HG03565 (cell line): ENCODE results near the gene PWWP2A.

ENCODE experiments used
- ATAC-seq: cut with Tn5 transposase; IDR thresholded peaks from one replicate; pipeline ENCODE4 v1.9.1; 2021; ENCODE audit warnings: mild to moderate bottlenecking, moderate library complexity; ENCODE audit not compliant: unreplicated experiment

Gene PWWP2A

GRCh38 chr5:160133918-160134304 is 14.7 kb upstream of the PWWP2A start:
- ATAC-seq, result no peak

DNA sequence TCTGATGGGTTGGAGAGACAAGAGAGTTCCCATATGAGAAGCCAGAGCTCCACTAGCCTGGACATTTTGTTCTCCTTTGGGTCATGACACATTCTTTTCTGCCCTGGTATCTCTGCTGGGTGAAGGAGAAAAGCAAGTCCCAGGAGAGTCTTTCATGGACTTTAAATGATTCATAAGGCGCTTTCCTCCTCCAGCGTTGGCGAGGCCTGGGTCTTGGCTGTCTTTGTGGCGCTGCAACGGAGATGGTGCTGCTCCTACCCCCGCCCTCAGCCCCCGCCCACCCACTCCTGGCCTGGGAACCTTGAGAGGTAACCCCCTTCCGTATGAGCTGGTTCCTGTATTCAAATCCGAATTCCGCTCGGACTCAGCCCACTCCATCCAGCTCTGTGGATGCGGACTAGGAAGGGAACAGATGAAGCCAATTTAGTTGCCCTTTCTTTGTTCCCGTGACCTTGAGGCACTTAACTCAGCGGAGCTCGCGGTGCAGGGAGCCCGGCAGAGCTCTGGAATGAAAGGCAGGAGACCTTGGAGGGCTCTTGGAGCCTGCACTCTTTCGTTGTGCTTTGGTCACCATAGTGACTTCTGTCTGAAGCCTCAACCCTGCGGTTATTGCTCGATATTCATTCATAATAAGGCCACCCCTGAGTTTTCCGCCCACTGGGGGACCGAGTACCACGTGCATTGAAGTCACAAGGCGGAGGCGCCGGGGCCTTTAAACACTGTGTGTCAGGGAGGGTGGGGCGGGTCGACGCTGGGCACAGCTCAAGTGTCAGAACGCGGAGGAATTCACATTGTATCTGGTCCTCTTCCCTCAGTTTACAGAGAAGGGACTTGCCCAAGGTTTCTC is 14.0 kb upstream of the PWWP2A start:
- ATAC-seq, result no peak

GRCh38 chr5:160129841-160130240 is 10.6 kb upstream of the PWWP2A start:
- ATAC-seq, result no peak

DNA sequence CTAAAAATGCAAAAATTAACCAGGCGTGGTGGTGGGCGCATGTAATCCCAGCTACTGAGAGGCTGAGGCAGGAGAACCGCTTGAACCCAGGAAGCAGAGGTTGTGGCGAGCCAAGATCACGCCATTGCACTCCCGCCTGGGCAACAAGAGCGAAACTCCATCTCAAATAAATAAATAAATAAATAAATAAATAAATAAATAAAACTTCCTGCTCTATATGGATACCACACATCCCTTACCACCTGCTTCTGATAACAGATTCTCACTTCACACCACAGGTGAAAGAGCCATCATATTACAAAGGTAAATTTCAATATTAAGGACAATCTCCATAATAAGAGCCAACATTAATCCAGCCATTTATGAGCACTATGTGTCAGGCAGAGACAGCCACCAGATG is 9.4 kb upstream of the PWWP2A start:
- no peak for ATAC-seq

- no peak for ATAC-seq
Observed at GRCh38 chr5:160119905-160120266, 636 bp upstream of the PWWP2A start.

DNA sequence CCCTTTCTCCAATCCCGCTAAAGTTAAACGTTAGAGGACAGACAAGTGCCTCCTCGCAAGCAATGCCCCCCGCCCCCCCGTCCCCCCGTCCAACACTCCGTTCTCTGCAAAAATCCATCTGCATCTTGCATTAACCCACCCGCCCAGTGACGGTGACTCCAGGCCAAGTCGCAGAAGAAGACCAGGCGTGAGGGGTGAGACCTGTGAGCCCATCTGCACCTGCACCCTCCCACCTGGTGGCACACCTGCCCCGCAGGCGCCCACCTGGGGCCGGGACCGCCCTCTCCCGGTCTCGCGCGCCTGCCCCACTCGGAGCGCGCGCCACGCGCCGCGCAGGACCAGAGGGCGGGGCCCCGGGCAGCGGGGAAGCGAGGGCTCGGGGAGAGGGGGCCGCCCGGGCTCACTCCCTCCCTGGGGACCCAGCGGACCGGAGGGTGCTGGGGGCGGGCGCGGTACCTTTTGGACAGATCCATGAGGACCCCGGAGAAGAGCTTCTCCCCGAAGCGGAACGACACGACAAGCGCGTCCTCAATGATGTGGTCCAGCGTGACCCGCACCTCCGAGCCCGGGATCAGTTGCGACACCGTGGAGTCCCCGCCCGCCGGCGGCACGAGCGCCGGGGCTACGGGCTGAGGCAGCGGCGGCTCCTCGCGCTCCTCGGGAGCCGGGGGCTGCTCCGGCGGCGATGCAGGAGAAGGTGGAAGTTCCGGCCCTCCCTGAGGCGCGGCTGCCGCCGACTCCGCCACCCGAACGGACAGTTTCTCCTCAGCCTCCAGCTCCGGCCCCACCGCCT is 705 bp downstream of the PWWP2A start:
- ATAC-seq, result peak; percentile 10

GRCh38 chr5:160116991-160117390 is 2.3 kb downstream of the PWWP2A start:
- ATAC-seq, result no peak

DNA sequence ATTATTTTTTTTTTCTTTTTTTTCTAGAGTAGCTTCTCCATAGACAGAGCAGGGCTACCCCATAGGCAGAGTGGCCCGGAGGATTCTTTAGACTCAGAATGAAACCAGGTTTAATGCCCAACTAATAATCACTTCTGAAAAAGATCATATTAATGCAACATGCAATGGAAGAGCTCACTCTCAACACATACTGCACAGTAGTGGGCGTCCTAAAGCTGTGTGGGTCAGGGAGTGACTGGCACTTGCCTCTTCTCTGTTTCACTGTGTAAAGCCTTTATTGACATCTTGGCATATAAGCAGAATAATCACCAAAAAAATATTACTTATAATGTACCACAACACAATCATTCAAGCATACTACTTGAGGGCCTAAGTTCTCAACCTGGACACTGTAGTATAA is 11.1 kb downstream of the PWWP2A start:
- no peak for ATAC-seq

GRCh38 chr5:160105686-160106360 is 13.4 kb downstream of the PWWP2A start:
- ATAC-seq, result peak; percentile 73

DNA sequence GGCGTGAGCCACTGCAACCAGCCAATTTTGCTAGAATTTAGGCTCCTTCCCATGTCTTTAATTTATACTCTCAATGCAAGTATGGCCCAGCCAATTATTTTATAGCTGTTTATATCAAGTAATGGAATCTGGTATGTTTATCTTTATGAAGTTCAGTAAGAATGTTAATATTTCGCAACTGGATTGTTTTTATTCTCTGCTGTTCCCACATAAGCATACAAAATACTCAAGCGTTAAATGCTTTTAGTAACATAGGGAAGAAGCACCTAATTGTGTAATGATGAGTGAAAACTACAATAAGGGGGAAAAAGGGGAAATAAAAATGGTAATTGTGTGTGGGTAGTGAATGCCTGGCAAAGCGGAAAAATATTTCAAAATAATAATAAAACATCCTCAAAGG is 21.3 kb downstream of the PWWP2A start:
- ATAC-seq, result no peak

- no peak for ATAC-seq
Observed at GRCh38 chr5:160096178-160096577, 23.1 kb downstream of the PWWP2A start.

DNA sequence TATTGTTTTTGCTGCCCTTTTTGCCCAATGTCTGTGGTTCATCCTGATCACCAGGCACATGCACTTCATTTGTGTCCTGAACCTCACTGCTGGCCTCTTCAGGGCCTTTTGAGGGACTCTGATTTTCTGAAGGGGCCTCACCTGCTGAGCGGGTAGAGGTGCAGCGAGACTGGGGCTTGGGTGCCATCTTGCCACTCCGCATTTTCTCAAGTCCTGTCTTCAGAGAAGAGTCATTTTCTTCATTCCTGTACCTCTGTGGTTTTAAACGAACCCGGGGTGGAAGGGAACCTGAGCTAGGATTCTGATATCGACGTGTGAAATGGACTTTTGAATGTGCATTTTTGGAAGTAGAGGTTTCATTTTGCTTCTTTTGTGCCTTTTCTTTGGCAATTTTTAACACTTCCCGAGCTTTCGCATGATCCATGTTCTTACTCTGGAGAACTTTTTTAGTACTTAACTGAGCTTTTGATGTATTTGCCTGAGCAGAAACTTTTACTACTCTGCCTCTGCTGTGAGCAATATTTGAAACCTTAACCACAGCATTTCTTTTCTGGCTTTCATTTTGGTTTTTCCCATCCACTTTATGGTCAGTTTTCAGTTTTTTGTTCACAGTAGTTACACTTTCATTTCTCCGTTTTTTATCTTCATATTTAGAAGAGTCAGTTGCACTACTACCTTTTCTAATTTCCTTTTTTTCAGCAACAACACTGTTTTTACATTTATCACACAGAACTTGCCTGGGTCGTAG is 26.1 kb downstream of the PWWP2A start:
- ATAC-seq, result peak; percentile 69

GRCh38 chr5:160092514-160092913 is 26.7 kb downstream of the PWWP2A start:
- no peak for ATAC-seq

- ATAC-seq, result no peak
Observed at GRCh38 chr5:160090059-160090458, 29.2 kb downstream of the PWWP2A start.

- ATAC-seq, result no peak
Observed at GRCh38 chr5:160089531-160089930, 29.7 kb downstream of the PWWP2A start.

- ATAC-seq, result no peak
Observed at GRCh38 chr5:160088805-160089204, 30.4 kb downstream of the PWWP2A start.

- no peak for ATAC-seq
Observed at GRCh38 chr5:160087199-160087598, 32.1 kb downstream of the PWWP2A start.

DNA sequence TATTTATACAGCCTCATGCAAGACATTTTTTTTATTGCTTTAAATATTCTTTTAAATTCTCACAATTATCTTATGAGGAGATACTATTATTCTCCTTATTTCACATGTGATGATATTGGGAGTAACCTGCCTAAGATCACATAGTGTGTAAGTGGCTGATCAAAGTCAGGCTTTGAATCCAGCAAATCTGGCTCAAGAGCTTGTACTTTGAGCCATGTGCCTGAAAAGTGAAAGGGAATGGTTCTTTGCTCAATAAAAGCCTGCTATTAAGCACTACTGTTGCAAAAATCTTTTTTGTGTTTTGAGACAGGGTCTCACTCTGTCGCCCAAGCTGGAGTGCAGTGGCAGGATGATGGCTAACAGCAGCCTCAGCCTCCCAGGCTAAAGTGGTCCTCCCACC is 35.1 kb downstream of the PWWP2A start:
- ATAC-seq, result no peak

- ATAC-seq, result no peak
Observed at GRCh38 chr5:160083501-160083900, 35.7 kb downstream of the PWWP2A start.

- ATAC-seq, result no peak
Observed at GRCh38 chr5:160082614-160083500, 36.4 kb downstream of the PWWP2A start.
